B cell (primary cell): ENCODE results near the gene DUSP1. TPM values are rescaled to one million over a fixed set of nuclear protein-coding genes. Genes with fewer than 3 reads are reported as not detected.
"Not testable (repeated sequence)": the region's sequence is repeated elsewhere in the genome, so short reads cannot be mapped to it uniquely, and the experiment has no call there.

Experiments used
- ATAC-seq: fragments of 200-7000 bp; cut with Tn5 transposase; one replicate; pipeline ENCODE4 v1.10.0; 2021; ENCODE audit warnings: low read depth, mild to moderate bottlenecking, moderate number of reproducible peaks, moderate library complexity
- CTCF ChIA-PET: fragments of 350-600 bp; sonication (Branson Sonifier 250); formaldehyde crosslinking; loops from one replicate; lab custom pipeline; 2021; ENCODE audit warnings: antibody characterized with exemption, inconsistent platforms; lab: Charles Lee
- POLR2A ChIA-PET: fragments of 350-600 bp; sonication (Branson Sonifier 250); formaldehyde crosslinking; loops from one replicate; lab custom pipeline; 2021; ENCODE audit warnings: antibody characterized with exemption; lab: Charles Lee
- DNase-seq: peaks from one replicate; pipeline ENCODE4 v3.0.0; 2013
- H2AFZ ChIP-seq: 2 replicates; pipeline ENCODE4 v1.6.1; 2012; ENCODE audit warnings: mild to moderate bottlenecking, low read depth, low read length; ENCODE audit not compliant: insufficient read depth, poor library complexity, severe bottlenecking
- H3K27ac ChIP-seq, 2 donors: 1 replicate in 1 of 2; 2 replicates in 1 of 2; pipeline ENCODE4 v1.5.1; 2012 to 2013; ENCODE audit warnings: low read length in 2 of 2, mild to moderate bottlenecking in 2 of 2, moderate library complexity in 1 of 2
- H3K27me3 ChIP-seq, 4 experiments: fragments of 200-600 bp in 1 of 4; sonication (generic) in 1 of 4; replicated peaks in 1 of 4; 1 replicate in 2 of 4; 2 replicates in 2 of 4; pipeline versions ENCODE4 v1.6.1 to v1.7.0; 2013 to 2016; ENCODE audit warnings: low read length in 3 of 4, mild to moderate bottlenecking in 2 of 4, mixed read lengths in 1 of 4, moderate library complexity in 1 of 4; ENCODE audit not compliant: insufficient read depth in 4 of 4, control insufficient read depth in 3 of 4; ENCODE audit errors: control extremely low read depth in 1 of 4
- H3K36me3 ChIP-seq, 2 experiments: replicated peaks in 1 of 2; 1 replicate in 1 of 2; 2 replicates in 1 of 2; pipeline versions ENCODE4 v1.6.1 to v1.7.1; 2013; ENCODE audit warnings: low read length in 1 of 2; ENCODE audit not compliant: insufficient read depth in 2 of 2, control insufficient read depth in 1 of 2; ENCODE audit errors: control extremely low read depth in 1 of 2, extremely low read depth in 1 of 2
- H3K4me1 ChIP-seq, 2 donors: fragments of 200-600 bp in 1 of 2; sonication (generic) in 1 of 2; 1 replicate in 1 of 2; 2 replicates in 1 of 2; pipeline versions ENCODE4 v1.5.1 to v1.6.1; 2013 to 2017; ENCODE audit warnings: low read length in 2 of 2; ENCODE audit not compliant: control insufficient read depth in 2 of 2, insufficient read depth in 2 of 2
- H3K4me2 ChIP-seq: replicated peaks from 2 replicates; pipeline ENCODE3; 2012; ENCODE audit warnings: mild to moderate bottlenecking, low read depth, low read length; ENCODE audit not compliant: poor library complexity, severe bottlenecking
- H3K4me3 ChIP-seq, 5 experiments: fragments of 200-600 bp in 1 of 5; sonication (generic) in 1 of 5; 1 replicate in 3 of 5; 2 replicates in 2 of 5; pipeline versions ENCODE4 v1.5.1 to v1.7.0; 2011 to 2016; ENCODE audit warnings: low read length in 4 of 5, mild to moderate bottlenecking in 4 of 5, low read depth in 2 of 5, control low read depth in 1 of 5, moderate library complexity in 1 of 5; ENCODE audit not compliant: insufficient read depth in 1 of 5; ENCODE audit errors: control extremely low read depth in 1 of 5, extremely low read depth in 1 of 5
- H3K79me2 ChIP-seq: fragments of 200-600 bp; sonication (generic); one replicate; pipeline ENCODE4 v1.6.0; 2016; ENCODE audit warnings: low read length; ENCODE audit not compliant: control insufficient read depth, insufficient read depth
- H3K9ac ChIP-seq: fragments of 200-600 bp; sonication (generic); 2 replicates; pipeline ENCODE4 v1.6.1; 2017; ENCODE audit warnings: mild to moderate bottlenecking, low read length, moderate library complexity
- H3K9me3 ChIP-seq, 3 donors: one replicate each; pipeline versions ENCODE4 v1.6.1 to v1.7.1; 2013; ENCODE audit warnings: low read length in 2 of 3; ENCODE audit not compliant: control insufficient read depth in 2 of 3, insufficient read depth in 1 of 3; ENCODE audit errors: control extremely low read depth in 1 of 3
- H4K20me1 ChIP-seq: 2 replicates; pipeline ENCODE4 v1.6.0; 2012; ENCODE audit warnings: mild to moderate bottlenecking, low read length; ENCODE audit not compliant: insufficient read depth, control insufficient read depth, poor library complexity, severe bottlenecking
- H3K27ac Mint-ChIP-seq: one replicate; pipeline ENCODE4 v1.8.0; 2021; ENCODE audit warnings: mixed read lengths
- H3K27me3 Mint-ChIP-seq: one replicate; pipeline ENCODE4 v1.8.0; 2021; ENCODE audit warnings: mixed read lengths
- H3K4me1 Mint-ChIP-seq: one replicate; pipeline ENCODE4 v1.8.0; 2021; ENCODE audit warnings: mixed read lengths
- H3K4me3 Mint-ChIP-seq: one replicate; pipeline ENCODE4 v1.8.0; 2021; ENCODE audit warnings: mixed read lengths
- H3K9me3 Mint-ChIP-seq: one replicate; pipeline ENCODE4 v1.8.0; 2022; ENCODE audit warnings: mixed read lengths; ENCODE audit not compliant: insufficient read depth
- EZH2 ChIP-seq: IDR thresholded peaks from 2 replicates; pipeline ENCODE4 v1.6.1; 2012; ENCODE audit warnings: borderline replicate concordance, low read depth, mild to moderate bottlenecking, moderate library complexity, low read length; ENCODE audit not compliant: insufficient read depth, poor library complexity, severe bottlenecking
- WGBS: methylation state at CpG from one replicate; pipeline ENCODE4 v1.1.5; 2013; ENCODE audit warnings: missing lambda C conversion rate; ENCODE audit not compliant: insufficient coverage; 5-methylcytosine and 5-hydroxymethylcytosine counted together
- intact Hi-C: fragments of 100-400 bp; cut with micrococcal nuclease; formaldehyde crosslinking; loops from one replicate; pipeline ENCODE4 v1.10.0; 2022
- polyA plus RNA-seq: library from polyadenylated mRNA; depleted of rRNA; stranded (reverse); fragments of >200 nt; gene quantifications from 2 replicates; pipeline ENCODE4 v1.2.3, GENCODE V29; 2012
- total RNA-seq, 2 donors: library from RNA; stranded (reverse); fragments of 120-200 nt in 1 of 2; gene quantifications; 1 replicate in 1 of 2; 2 replicates in 1 of 2; pipeline versions ENCODE4 v1.2.3 to v1.2.4, GENCODE V29; 2013 to 2022
- TF ChIP-seq, protein P1 (sequence below): fragments of 200-600 bp; IDR thresholded peaks from one replicate; pipeline ENCODE4 v1.8.0; 2022; ENCODE audit warnings: antibody characterized with exemption, mild to moderate bottlenecking

DUSP1 gene
- total and polyA plus RNA-seq, 2 donors (not counting 1 experiment from before 2014, with no cell fraction given), result 71.2 to 4,228 TPM

DNA sequence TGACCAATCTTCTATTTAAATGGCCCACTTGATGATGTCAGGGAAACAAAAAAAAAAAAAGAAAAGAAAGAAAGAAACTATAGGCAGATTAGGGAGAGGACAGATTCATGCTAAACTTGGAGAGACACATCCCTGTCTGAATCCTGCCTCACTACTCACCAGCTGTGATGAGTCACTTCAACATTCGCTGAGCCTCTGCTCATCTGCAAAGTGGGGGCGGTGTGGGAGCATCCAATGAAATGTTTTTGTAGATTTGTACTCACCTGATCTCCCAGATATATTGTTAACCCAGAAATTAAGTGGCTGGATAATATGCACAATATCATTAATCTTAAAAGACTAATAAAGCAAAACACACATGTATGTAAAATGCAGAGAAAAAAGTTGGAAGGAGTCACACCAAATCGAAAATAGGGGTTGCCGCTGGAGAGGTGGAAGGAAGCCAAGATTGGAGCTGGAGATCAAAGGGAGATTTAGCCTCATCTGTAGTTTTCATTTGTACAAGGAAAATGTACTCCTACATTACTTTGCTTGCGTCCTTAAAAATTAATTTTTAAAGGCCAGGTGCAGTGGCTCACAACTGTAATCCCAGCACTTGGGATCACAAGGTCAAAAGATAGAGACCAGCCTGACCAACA, 46.0 kb upstream of the DUSP1 start:
- Mint-ChIP-seq H3K4me3 (no peak overlapping the region), H3K27me3 (no peaks in the 10 kb centered on the region), H3K9me3 (no peaks in the 10 kb centered on the region), H3K4me1 (peaks cover 5% of the 10 kb centered on the region), H3K27ac (no peak overlapping the region)
- H3K4me3 ChIP-seq, result no peak overlapping the region
- H3K27ac ChIP-seq, result no peak overlapping the region
- no CpG with 5 or more reads among the region's 5 CpGs for WGBS
- H3K36me3 ChIP-seq, result no peaks in the 10 kb centered on the region
- no peak overlapping the region for H2AFZ ChIP-seq
- H3K4me1 ChIP-seq, result no peaks in the 10 kb centered on the region
- H3K79me2 ChIP-seq, result no peaks in the 10 kb centered on the region
- H4K20me1 ChIP-seq, result no peaks in the 10 kb centered on the region
- H3K4me2 ChIP-seq, result no peak overlapping the region
- intact Hi-C loops, result no loop called here
- no peaks in the 10 kb centered on the region for H3K27me3 ChIP-seq
- DNase-seq (no peak), ATAC-seq (no peak)
- no peak overlapping the region for H3K9ac ChIP-seq
- H3K9me3 ChIP-seq, result no peaks in the 10 kb centered on the region
- POLR2A ChIA-PET, result no interaction called here
- CTCF ChIA-PET, result no interaction called here
- TF ChIP-seq, protein P1, sequence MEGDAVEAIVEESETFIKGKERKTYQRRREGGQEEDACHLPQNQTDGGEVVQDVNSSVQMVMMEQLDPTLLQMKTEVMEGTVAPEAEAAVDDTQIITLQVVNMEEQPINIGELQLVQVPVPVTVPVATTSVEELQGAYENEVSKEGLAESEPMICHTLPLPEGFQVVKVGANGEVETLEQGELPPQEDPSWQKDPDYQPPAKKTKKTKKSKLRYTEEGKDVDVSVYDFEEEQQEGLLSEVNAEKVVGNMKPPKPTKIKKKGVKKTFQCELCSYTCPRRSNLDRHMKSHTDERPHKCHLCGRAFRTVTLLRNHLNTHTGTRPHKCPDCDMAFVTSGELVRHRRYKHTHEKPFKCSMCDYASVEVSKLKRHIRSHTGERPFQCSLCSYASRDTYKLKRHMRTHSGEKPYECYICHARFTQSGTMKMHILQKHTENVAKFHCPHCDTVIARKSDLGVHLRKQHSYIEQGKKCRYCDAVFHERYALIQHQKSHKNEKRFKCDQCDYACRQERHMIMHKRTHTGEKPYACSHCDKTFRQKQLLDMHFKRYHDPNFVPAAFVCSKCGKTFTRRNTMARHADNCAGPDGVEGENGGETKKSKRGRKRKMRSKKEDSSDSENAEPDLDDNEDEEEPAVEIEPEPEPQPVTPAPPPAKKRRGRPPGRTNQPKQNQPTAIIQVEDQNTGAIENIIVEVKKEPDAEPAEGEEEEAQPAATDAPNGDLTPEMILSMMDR, result no peak
- TF ChIP-seq EZH2, result no peak

DNA sequence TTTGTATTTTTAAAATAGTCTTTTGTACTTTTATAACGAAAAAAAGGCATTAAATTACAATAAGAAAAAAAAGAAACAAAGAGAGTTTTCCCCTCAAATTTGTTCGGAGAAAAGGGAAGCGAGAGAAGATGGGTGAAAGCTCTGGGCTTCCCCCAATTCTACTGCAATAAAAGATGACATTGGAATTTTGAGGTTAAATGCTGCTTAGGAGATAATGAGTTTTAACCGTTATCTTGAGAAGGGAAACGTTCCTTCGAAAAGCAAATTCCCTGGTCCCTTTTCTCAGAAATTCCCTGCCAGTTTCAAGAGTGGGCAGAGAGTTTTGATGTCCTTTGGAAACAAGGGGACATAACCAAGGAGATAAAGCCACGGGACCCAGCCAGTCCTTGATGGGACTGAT, 44.6 kb upstream of the DUSP1 start:
- CTCF ChIA-PET, result interaction anchor here (0.6 to 1.1 kb wide), 2 partner anchors 27 to 36 kb away, joined by 3 read pairs; no protein-coding TSS in a partner anchor
- no peak overlapping the region for H3K4me3 ChIP-seq
- H3K79me2 ChIP-seq, result no peaks in the 10 kb centered on the region
- H3K4me1 Mint-ChIP-seq, result peaks cover 5% of the 10 kb centered on the region
- H3K9me3 Mint-ChIP-seq, result no peaks in the 10 kb centered on the region
- no peak overlapping the region for H3K27ac Mint-ChIP-seq
- POLR2A ChIA-PET, result interaction anchor here (0.7 to 1.9 kb wide), 2 partner anchors 44 to 916 kb away, joined by 6 to 8 read pairs; partner anchors contain the start of gene DUSP1
- no peaks in the 10 kb centered on the region for H3K27me3 Mint-ChIP-seq
- WGBS, result no CpG with 5 or more reads among the region's 7 CpGs
- no peak overlapping the region for H2AFZ ChIP-seq
- no peaks in the 10 kb centered on the region for H4K20me1 ChIP-seq
- DNase-seq (no peak), ATAC-seq (no peak)
- intact Hi-C loops, result no loop called here
- H3K36me3 ChIP-seq, result no peaks in the 10 kb centered on the region
- H3K4me1 ChIP-seq, result no peaks in the 10 kb centered on the region
- H3K27me3 ChIP-seq, result no peaks in the 10 kb centered on the region
- H3K9me3 ChIP-seq, result no peaks in the 10 kb centered on the region
- no peak overlapping the region for H3K27ac ChIP-seq
- no peak overlapping the region for H3K9ac ChIP-seq
- TF ChIP-seq, protein P1, result no peak
- TF ChIP-seq EZH2, result no peak
- no peak overlapping the region for H3K4me2 ChIP-seq
- H3K4me3 Mint-ChIP-seq, result no peak overlapping the region

DNA sequence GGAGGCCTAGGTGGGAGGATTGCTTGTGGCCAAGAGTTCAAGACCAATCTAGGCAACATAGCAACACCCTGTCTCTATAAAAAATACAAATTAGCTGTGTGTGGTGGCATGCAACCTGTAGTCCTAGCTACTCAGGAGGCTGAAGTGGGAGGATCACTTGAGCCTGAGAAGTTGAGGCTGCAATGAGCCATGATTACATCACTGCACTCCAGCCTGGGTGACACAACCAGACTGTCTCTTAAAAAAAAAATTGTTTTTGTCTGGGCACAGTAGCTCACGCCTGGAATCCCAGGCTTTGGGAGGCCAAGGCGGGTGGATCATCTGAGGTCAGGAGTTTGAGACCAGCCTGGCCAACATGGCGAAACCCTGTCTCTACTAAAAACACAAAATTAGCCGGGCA, 40.0 kb upstream of the DUSP1 start:
- H3K9ac ChIP-seq, H4K20me1 ChIP-seq, H3K27ac ChIP-seq, H3K36me3 ChIP-seq, H3K4me3 ChIP-seq, H3K9me3 ChIP-seq, POLR2A ChIA-PET, intact Hi-C loops, H3K27me3 Mint-ChIP-seq, H3K9me3 Mint-ChIP-seq, H3K27me3 ChIP-seq, H2AFZ ChIP-seq, H3K79me2 ChIP-seq, DNase-seq, ATAC-seq, H3K27ac Mint-ChIP-seq, H3K4me2 ChIP-seq, H3K4me3 Mint-ChIP-seq: not testable (repeated sequence)
- H3K4me1 Mint-ChIP-seq, result peaks cover 16% of the 10 kb centered on the region
- CTCF ChIA-PET, result interaction anchor here (1.2 to 1.5 kb wide), 3 partner anchors 38 to 122 kb away, joined by 3 to 4 read pairs (median 4); no protein-coding TSS in a partner anchor
- H3K4me1 ChIP-seq, result peaks cover 8 to 12% of the 10 kb centered on the region in 2 donors
- WGBS, result 100% methylated on average over 2 of the region's 4 CpGs
